SK-N-SH (cell line): ENCODE measurements around the gene PCBP4. TPM values are rescaled to one million over a fixed set of nuclear protein-coding genes. Genes with fewer than 3 reads are reported as not detected.
A peak's percentile ranks its signal among the peaks of the same experiment; 100 is the strongest.

Experiments used
- CTCF ChIA-PET: fragments of 300-600, 350-600 bp; formaldehyde crosslinking; extraction: SDS; loops from one replicate; lab custom pipeline; 2021; lab: Yijun Ruan, JAX
- POLR2A ChIA-PET: fragments of 350-600 bp; sonication (Branson Sonifier 250); formaldehyde crosslinking; extraction: SDS; loops from one replicate; lab custom pipeline; 2020; ENCODE audit warnings: antibody characterized with exemption, inconsistent platforms; lab: Yijun Ruan, JAX
- DNase-seq: peaks from one replicate; pipeline ENCODE4 v3.0.0; 2012
- H2AFZ ChIP-seq: fragments of 200-600 bp; sonication (generic); 2 replicates; pipeline ENCODE4 v1.8.1; 2016; ENCODE audit warnings: antibody characterized with exemption, mild to moderate bottlenecking, low read depth
- H3F3A ChIP-seq: fragments of 200-600 bp; sonication (generic); replicated peaks from 2 replicates; pipeline ENCODE3; 2016; ENCODE audit warnings: antibody characterized with exemption, mild to moderate bottlenecking; ENCODE audit not compliant: insufficient read depth
- H3K27ac ChIP-seq, 2 experiments: fragments of 200-500 bp in 1 of 2; fragments of 200-600 bp in 1 of 2; sonication (Bioruptor generic) in 1 of 2; sonication (generic), shearing (Covaris generic) in 1 of 2; 2 replicates each; pipeline versions ENCODE4 v1.5.1 to v1.6.1; 2014 to 2016; ENCODE audit warnings: low read depth in 2 of 2, inconsistent platforms in 1 of 2, low read length in 1 of 2, mild to moderate bottlenecking in 1 of 2, mixed read lengths in 1 of 2
- H3K27me3 ChIP-seq: fragments of 200-600 bp; sonication (generic), shearing (Covaris generic); 2 replicates; pipeline ENCODE4 v1.6.1; 2016; ENCODE audit warnings: mixed run types; ENCODE audit not compliant: insufficient read depth
- H3K36me3 ChIP-seq, 2 experiments: fragments of 200-500 bp in 1 of 2; fragments of 200-600 bp in 1 of 2; sonication (Bioruptor generic) in 1 of 2; sonication (generic) in 1 of 2; replicated peaks in 1 of 2; 2 replicates each; pipeline versions ENCODE3 to v1.5.1; 2014 to 2016; ENCODE audit warnings: low read length in 1 of 2, mild to moderate bottlenecking in 1 of 2; ENCODE audit not compliant: insufficient read depth in 2 of 2, control insufficient read depth in 1 of 2
- H3K4me1 ChIP-seq, 2 experiments: fragments of 200-500 bp in 1 of 2; fragments of 200-600 bp in 1 of 2; sonication (Bioruptor generic) in 1 of 2; sonication (generic), shearing (Covaris generic) in 1 of 2; 2 replicates each; pipeline versions ENCODE4 v1.5.1 to v1.6.1; 2014 to 2016; ENCODE audit warnings: low read depth in 1 of 2, low read length in 1 of 2, mixed run types in 1 of 2; ENCODE audit not compliant: insufficient read depth in 2 of 2, control insufficient read depth in 1 of 2
- H3K4me2 ChIP-seq: fragments of 200-600 bp; sonication (generic), shearing (Covaris generic); 2 replicates; pipeline ENCODE4 v1.6.1; 2017; ENCODE audit warnings: mixed run types
- H3K4me3 ChIP-seq, 2 experiments: fragments of 200-500 bp in 1 of 2; fragments of 200-600 bp in 1 of 2; sonication (Bioruptor generic) in 1 of 2; sonication (generic), shearing (Covaris generic) in 1 of 2; 2 replicates each; pipeline versions ENCODE4 v1.5.1 to v1.8.1; 2014 to 2016; ENCODE audit warnings: low read depth in 2 of 2, inconsistent platforms in 1 of 2, low read length in 1 of 2, mild to moderate bottlenecking in 1 of 2, mixed read lengths in 1 of 2, moderate library complexity in 1 of 2
- H3K79me2 ChIP-seq: fragments of 200-600 bp; sonication (generic); 2 replicates; pipeline ENCODE4 v1.8.1; 2017; ENCODE audit warnings: mild to moderate bottlenecking; ENCODE audit not compliant: insufficient read depth
- H3K9ac ChIP-seq: fragments of 200-600 bp; sonication (generic); 2 replicates; pipeline ENCODE4 v1.6.1; 2017; ENCODE audit warnings: mixed run types
- H3K9me2 ChIP-seq: fragments of 200-600 bp; sonication (generic); 2 replicates; pipeline ENCODE4 v1.6.1; 2017; ENCODE audit warnings: mixed run types
- H3K9me3 ChIP-seq: fragments of 200-600 bp; sonication (generic); 2 replicates; pipeline ENCODE4 v1.6.1; 2017; ENCODE audit warnings: mixed run types, mild to moderate bottlenecking, moderate library complexity
- H4K20me1 ChIP-seq: fragments of 200-600 bp; sonication (generic); 2 replicates; pipeline ENCODE4 v1.6.1; 2017; ENCODE audit warnings: mild to moderate bottlenecking, mixed run types; ENCODE audit not compliant: insufficient read depth
- FOSL2 ChIP-seq: IDR thresholded peaks from 2 replicates; pipeline ENCODE4 v1.4.0; 2012; ENCODE audit warnings: low read depth, mild to moderate bottlenecking, moderate library complexity, borderline replicate concordance
- FOXJ3 ChIP-seq: sonication (generic); formaldehyde crosslinking; IDR thresholded peaks from 2 replicates; pipeline ENCODE4 v1.5.1; 2020; ENCODE audit warnings: mild to moderate bottlenecking, missing genetic modification reagents
- FOXM1 ChIP-seq: IDR thresholded peaks from 2 replicates; pipeline ENCODE4 v1.4.0; 2012; ENCODE audit warnings: low read depth, mild to moderate bottlenecking
- GABPA ChIP-seq: IDR thresholded peaks from 2 replicates; pipeline ENCODE4 v1.4.0; 2012; ENCODE audit warnings: low read depth, mild to moderate bottlenecking
- JUND ChIP-seq: IDR thresholded peaks from 2 replicates; pipeline ENCODE4 v1.4.0; 2012
- MAX ChIP-seq: IDR thresholded peaks from 2 replicates; pipeline ENCODE4 v1.4.0; 2012; ENCODE audit warnings: low read depth
- NFIC ChIP-seq: IDR thresholded peaks from 2 replicates; pipeline ENCODE4 v1.4.0; 2012; ENCODE audit warnings: borderline replicate concordance
- NRF1 ChIP-seq: IDR thresholded peaks from 2 replicates; pipeline ENCODE4 v1.6.1; 2012; ENCODE audit warnings: low read depth, mild to moderate bottlenecking, low read length
- POLR2AphosphoS5 ChIP-seq: IDR thresholded peaks from 2 replicates; pipeline ENCODE4 v1.6.1; 2012; ENCODE audit warnings: low read depth, low read length
- REST ChIP-seq: IDR thresholded peaks from 2 replicates; pipeline ENCODE4 v1.6.1; 2012; ENCODE audit warnings: mild to moderate bottlenecking, low read depth, low read length, moderate library complexity
- TCF12 ChIP-seq: IDR thresholded peaks from 2 replicates; pipeline ENCODE4 v1.4.0; 2012
- WGBS: methylation state at CpG from one replicate; pipeline ENCODE4 v1.1.6; 2017; ENCODE audit warnings: low lambda C conversion rate; 5-methylcytosine and 5-hydroxymethylcytosine counted together
- polyA plus RNA-seq, 3 experiments: library from polyadenylated mRNA; depleted of rRNA; stranded (reverse); fragments of >200 nt; gene quantifications; 2 replicates each; pipeline ENCODE4 v1.2.3, GENCODE V29; 2012

PCBP4 gene
- polyA plus RNA-seq, 1 of the 3 experiments (the other 2 are of a cell fraction): 97.4 TPM

GRCh38 chr3:51934991-51935885, 32.0 kb downstream of the PCBP4 start:
- POLR2A ChIA-PET: no interaction called here
- no peak overlapping the region for H3K4me2 ChIP-seq
- no peak for DNase-seq
- peaks cover 0 to 60% of the 10 kb centered on the region in 2 experiments for H3K36me3 ChIP-seq
- TF ChIP-seq FOXJ3 (CRISPR knock-in tag): no peak
- no peak for TF ChIP-seq NRF1
- no peak for TF ChIP-seq TCF12
- no peak for TF ChIP-seq NFIC
- TF ChIP-seq POLR2AphosphoS5: no peak
- H4K20me1 ChIP-seq: 0 out of 2 replicates have a peak, but pooled peaks cover 6% of the 10 kb centered on the region
- H3K9me2 ChIP-seq: no peaks in the 10 kb centered on the region
- no peak overlapping the region for H2AFZ ChIP-seq
- 92% methylated on average over 26 of the region's 28 CpGs for WGBS
- peaks cover 19% of the 10 kb centered on the region for H3K79me2 ChIP-seq
- H3K27ac ChIP-seq: no peak overlapping the region
- H3K4me1 ChIP-seq: no peaks in the 10 kb centered on the region; a peak in 1 of 4 replicates
- H3K4me3 ChIP-seq: no peak overlapping the region
- H3K9ac ChIP-seq: no peak overlapping the region
- no peaks in the 10 kb centered on the region for H3F3A ChIP-seq
- CTCF ChIA-PET: interaction anchor here (0.6 to 1.5 kb wide), 2 partner anchors 39 to 47 kb away, joined by 3 to 5 read pairs; partner anchors contain the start of gene ABHD14B
- no peaks in the 10 kb centered on the region for H3K9me3 ChIP-seq
- H3K27me3 ChIP-seq: no peaks in the 10 kb centered on the region

- Histone ChIP-seq H3K36me3 (peaks cover 0 to 59% of the 10 kb centered on the region in 2 experiments), H3F3A (no peaks in the 10 kb centered on the region), H3K27ac (no peak overlapping the region), H3K9me2 (no peaks in the 10 kb centered on the region), H2AFZ (no peak overlapping the region), H3K9ac (no peak overlapping the region), H3K79me2 (peaks cover 9% of the 10 kb centered on the region), H3K4me3 (no peak overlapping the region), H4K20me1 (0 out of 2 replicates have a peak, but pooled peaks cover 3% of the 10 kb centered on the region), H3K4me1 (no peaks in the 10 kb centered on the region; a peak in 1 of 4 replicates), H3K27me3 (no peaks in the 10 kb centered on the region), H3K4me2 (no peak overlapping the region), H3K9me3 (no peaks in the 10 kb centered on the region)
- ChIA-PET POLR2A (no interaction called here), CTCF (interaction anchor here (0.6 kb wide), 1 partner anchor 40 kb away, joined by 3 read pairs; the partner anchor contains the start of gene ABHD14B)
- 90% methylated on average over 7 of the region's 11 CpGs for WGBS
- no peak for TF ChIP-seq FOXM1
- TF ChIP-seq TCF12: no peak
- TF ChIP-seq MAX: no peak
- no peak for TF ChIP-seq JUND
- peak; percentile 86 for TF ChIP-seq REST
- TF ChIP-seq GABPA: no peak
- no peak for TF ChIP-seq FOSL2
- DNase-seq: no peak
Measured at GRCh38 chr3:51934139-51934850, 33.0 kb downstream of the PCBP4 start.
